MM.1S (cell line): ENCODE data around the gene RPTOR.

Source experiments
- EZH2 ChIP-seq: fragments of 300-600 bp; sonication (generic); optimal IDR thresholded peaks from 2 replicates; pipeline ENCODE3; 2017; ENCODE audit warnings: low read depth, mild to moderate bottlenecking, antibody characterized with exemption, low read length, mixed read lengths
- EZH2phosphoT487 ChIP-seq: fragments of 300-600 bp; sonication (generic); IDR thresholded peaks from 2 replicates; pipeline ENCODE4 v1.6.1; 2018; ENCODE audit warnings: antibody characterized with exemption, low read length
- TF ChIP-seq, protein P1 (sequence below): fragments of 300-600 bp; sonication (generic); IDR thresholded peaks from 2 replicates; pipeline ENCODE4 v1.5.1; 2016; ENCODE audit warnings: antibody characterized with exemption, low read length, mixed read lengths

DNA sequence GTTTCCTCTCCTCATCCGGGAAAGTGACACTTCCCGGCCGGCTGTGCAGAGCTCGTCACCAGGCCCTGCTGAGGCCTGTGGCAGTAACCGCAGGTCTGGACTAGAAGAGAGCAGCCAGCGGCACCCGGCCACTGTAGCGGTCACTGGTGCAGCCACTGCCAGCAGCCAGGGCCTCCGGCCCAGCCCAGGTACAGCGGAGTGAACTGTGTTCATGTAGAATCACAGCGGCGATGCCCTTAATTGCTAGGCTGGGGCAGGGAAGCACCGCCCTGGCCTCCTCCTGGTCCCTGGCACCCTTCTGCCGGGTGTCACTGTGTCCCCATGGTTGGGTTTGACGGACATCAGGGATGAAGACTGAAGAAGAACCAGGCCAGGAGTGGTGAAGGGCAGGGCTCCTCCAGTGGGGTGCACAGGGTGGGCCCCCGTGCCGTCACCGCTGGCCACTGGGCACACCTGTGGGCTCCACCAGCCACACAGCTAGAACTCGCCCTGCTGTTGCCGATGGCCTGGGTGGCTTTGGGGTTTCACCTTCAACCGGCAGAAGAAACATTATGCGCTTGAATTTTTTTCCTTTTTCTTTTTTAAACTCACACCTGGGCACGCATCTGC is 281.8 kb downstream of the RPTOR start:
- TF ChIP-seq EZH2phosphoT487, result no peak
- TF ChIP-seq, protein P1, sequence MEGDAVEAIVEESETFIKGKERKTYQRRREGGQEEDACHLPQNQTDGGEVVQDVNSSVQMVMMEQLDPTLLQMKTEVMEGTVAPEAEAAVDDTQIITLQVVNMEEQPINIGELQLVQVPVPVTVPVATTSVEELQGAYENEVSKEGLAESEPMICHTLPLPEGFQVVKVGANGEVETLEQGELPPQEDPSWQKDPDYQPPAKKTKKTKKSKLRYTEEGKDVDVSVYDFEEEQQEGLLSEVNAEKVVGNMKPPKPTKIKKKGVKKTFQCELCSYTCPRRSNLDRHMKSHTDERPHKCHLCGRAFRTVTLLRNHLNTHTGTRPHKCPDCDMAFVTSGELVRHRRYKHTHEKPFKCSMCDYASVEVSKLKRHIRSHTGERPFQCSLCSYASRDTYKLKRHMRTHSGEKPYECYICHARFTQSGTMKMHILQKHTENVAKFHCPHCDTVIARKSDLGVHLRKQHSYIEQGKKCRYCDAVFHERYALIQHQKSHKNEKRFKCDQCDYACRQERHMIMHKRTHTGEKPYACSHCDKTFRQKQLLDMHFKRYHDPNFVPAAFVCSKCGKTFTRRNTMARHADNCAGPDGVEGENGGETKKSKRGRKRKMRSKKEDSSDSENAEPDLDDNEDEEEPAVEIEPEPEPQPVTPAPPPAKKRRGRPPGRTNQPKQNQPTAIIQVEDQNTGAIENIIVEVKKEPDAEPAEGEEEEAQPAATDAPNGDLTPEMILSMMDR, result no peak
- TF ChIP-seq EZH2, result no peak
